Measurements from ENCODE around the gene PLA2G6. TPM values are rescaled to one million over a fixed set of nuclear protein-coding genes. Genes with fewer than 3 reads are reported as not detected.

Gene PLA2G6
- total and polyA plus RNA-seq, 2 of the 13 experiments (the other 11 are each of a cell fraction or from before 2014, with no cell fraction given): 4.8 to 11.5 TPM

- no peak for TF ChIP-seq NFIB (CRISPR knock-in tag; IDR thresholded peaks at IDR 0.05; ENCODE audit: borderline replicate concordance)
- no peak for TF ChIP-seq ZNF432 (CRISPR knock-in tag; IDR thresholded peaks at IDR 0.05; ENCODE audit: borderline replicate concordance)
- no peak for TF ChIP-seq ZSCAN9 (CRISPR knock-in tag; IDR thresholded peaks at IDR 0.05; ENCODE audit: borderline replicate concordance)
- TF ChIP-seq, protein P1, sequence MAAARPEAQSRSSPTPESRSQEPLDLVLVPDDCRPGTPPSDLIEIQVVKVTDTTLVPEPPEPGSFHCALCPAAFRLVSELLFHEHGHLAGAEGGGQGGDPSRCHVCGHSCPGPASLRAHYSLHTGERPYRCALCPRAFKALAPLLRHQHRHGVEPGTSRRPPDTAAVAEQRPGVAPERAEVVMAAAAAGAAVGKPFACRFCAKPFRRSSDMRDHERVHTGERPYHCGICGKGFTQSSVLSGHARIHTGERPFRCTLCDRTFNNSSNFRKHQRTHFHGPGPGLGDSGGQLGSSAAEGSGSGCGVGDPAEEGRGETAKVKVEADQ (CRISPR knock-in tag; IDR thresholded peaks at IDR 0.05; ENCODE audit: borderline replicate concordance): no peak
- no peak for TF ChIP-seq ZNF557 (CRISPR knock-in tag; IDR thresholded peaks at IDR 0.05)
- no peak for TF ChIP-seq GPBP1L1 (CRISPR knock-in tag; IDR thresholded peaks at IDR 0.05)
- TF ChIP-seq ZNF30 (CRISPR knock-in tag; IDR thresholded peaks at IDR 0.05): no peak
- no peak for TF ChIP-seq ZNF343 (CRISPR knock-in tag; IDR thresholded peaks at IDR 0.05)
- TF ChIP-seq ZNF337 (CRISPR knock-in tag; IDR thresholded peaks at IDR 0.05; ENCODE audit: borderline replicate concordance, low read depth): no peak
- peak; percentile 45; the same call in 1 of the 2 replicates for TF ChIP-seq HOXA3 (CRISPR knock-in tag; IDR thresholded peaks at IDR 0.05)
- 0 out of 2 replicates have a peak, but pooled peaks have one; percentile 57 for TF ChIP-seq ZNF790 (CRISPR knock-in tag; IDR thresholded peaks at IDR 0.05; ENCODE audit: borderline replicate concordance)
- 0 out of 2 replicates have a peak, but pooled peaks have one; percentile 1 for TF ChIP-seq PHF21A (CRISPR knock-in tag; IDR thresholded peaks at IDR 0.05)
- TF ChIP-seq, protein P2, sequence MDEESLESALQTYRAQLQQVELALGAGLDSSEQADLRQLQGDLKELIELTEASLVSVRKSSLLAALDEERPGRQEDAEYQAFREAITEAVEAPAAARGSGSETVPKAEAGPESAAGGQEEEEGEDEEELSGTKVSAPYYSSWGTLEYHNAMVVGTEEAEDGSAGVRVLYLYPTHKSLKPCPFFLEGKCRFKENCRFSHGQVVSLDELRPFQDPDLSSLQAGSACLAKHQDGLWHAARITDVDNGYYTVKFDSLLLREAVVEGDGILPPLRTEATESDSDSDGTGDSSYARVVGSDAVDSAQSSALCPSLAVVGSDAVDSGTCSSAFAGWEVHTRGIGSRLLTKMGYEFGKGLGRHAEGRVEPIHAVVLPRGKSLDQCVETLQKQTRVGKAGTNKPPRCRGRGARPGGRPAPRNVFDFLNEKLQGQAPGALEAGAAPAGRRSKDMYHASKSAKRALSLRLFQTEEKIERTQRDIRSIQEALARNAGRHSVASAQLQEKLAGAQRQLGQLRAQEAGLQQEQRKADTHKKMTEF (CRISPR knock-in tag; IDR thresholded peaks at IDR 0.05): peak; percentile 71; the same call in 1 of the 2 replicates
- TF ChIP-seq POLR2AphosphoS2 (IDR thresholded peaks at IDR 0.05; ENCODE audit: low read depth, low read length): no peak
- TF ChIP-seq ZBTB4 (CRISPR knock-in tag; IDR thresholded peaks at IDR 0.05; ENCODE audit: borderline replicate concordance): no peak
- peak; percentile 17 for TF ChIP-seq DPF2 (CRISPR knock-in tag; IDR thresholded peaks at IDR 0.05; ENCODE audit: borderline replicate concordance, low read depth)
- TF ChIP-seq RAD51 (IDR thresholded peaks at IDR 0.05; ENCODE audit: borderline replicate concordance): no peak
- no peak for TF ChIP-seq TIGD3 (CRISPR knock-in tag; IDR thresholded peaks at IDR 0.05; ENCODE audit: borderline replicate concordance)
- TF ChIP-seq ZNF839 (CRISPR knock-in tag; IDR thresholded peaks at IDR 0.05; ENCODE audit: borderline replicate concordance): no peak
- no peak for TF ChIP-seq PAF1 (CRISPR knock-in tag; IDR thresholded peaks at IDR 0.05)
- TF ChIP-seq ZNF713 (CRISPR knock-in tag; IDR thresholded peaks at IDR 0.05): no peak
- no peak for TF ChIP-seq GFI1 (CRISPR knock-in tag; IDR thresholded peaks at IDR 0.05; ENCODE audit: borderline replicate concordance)
Measured at GRCh38 chr22:38201711-38202436, 20.2 kb upstream of the PLA2G6 start, which contains the start of gene MAFF (continued).
